ENCODE results near the gene ADAMTS12.

- TF ChIP-seq CTCF (IDR thresholded peaks at IDR 0.05 in 2 of 3, conservative IDR thresholded peaks at IDR 0.05 in 1 of 3; ENCODE audit: borderline replicate concordance in 1 of 3, insufficient read depth in 1 of 3, low read depth in 2 of 3, low read length in 2 of 3) (no peak), YY1 (IDR thresholded peaks at IDR 0.05; ENCODE audit: extremely low read depth, insufficient replicate concordance, low read depth, low read length) (no peak), EZH2phosphoT487 (IDR thresholded peaks at IDR 0.05; ENCODE audit: borderline replicate concordance) (no peak), POLR2AphosphoS5 (IDR thresholded peaks at IDR 0.05; ENCODE audit: low read depth, low read length) (no peak), RAD21 (IDR thresholded peaks at IDR 0.05; ENCODE audit: low read depth) (no peak), EZH2 (IDR thresholded peaks at IDR 0.05) (no peak), EGR1 (IDR thresholded peaks at IDR 0.05; ENCODE audit: low read depth) (no peak), SRF (IDR thresholded peaks at IDR 0.05; ENCODE audit: low read depth) (no peak), ATF3 (IDR thresholded peaks at IDR 0.05) (no peak), TCF7L2 (IDR thresholded peaks at IDR 0.05; ENCODE audit: borderline replicate concordance, extremely low read depth, insufficient read depth, insufficient read length) (no peak)
Observed at GRCh38 chr5:33556330-33557328, 335.2 kb downstream of the ADAMTS12 start.

Data from HCT116 (cell line).